Common myeloid progenitor, CD34-positive (primary cell): ENCODE data around the gene CHPT1.
A peak's percentile ranks its signal among the peaks of the same experiment; 100 is the strongest.

Experiments
- CTCF ChIA-PET: fragments of 350-600 bp; sonication (Branson Sonifier 250); formaldehyde crosslinking; loops from one replicate; lab custom pipeline; 2021; ENCODE audit warnings: antibody characterized with exemption; lab: Charles Lee
- POLR2A ChIA-PET: fragments of 350-600 bp; sonication (Branson Sonifier 250); formaldehyde crosslinking; loops from one replicate; lab custom pipeline; 2021; ENCODE audit warnings: antibody characterized with exemption; lab: Charles Lee
- DNase-seq, 3 donors: peaks; one replicate each; pipeline versions ENCODE4 v3.0.0 to v3.0.0-alpha.2; 2013
- H3K27ac ChIP-seq, 2 experiments: 1 replicate in 1 of 2; 2 replicates in 1 of 2; pipeline ENCODE4 v1.7.0; 2013; ENCODE audit warnings: inconsistent platforms in 2 of 2, low read length in 2 of 2, mild to moderate bottlenecking in 2 of 2, low read depth in 1 of 2, moderate library complexity in 1 of 2; ENCODE audit not compliant: severe bottlenecking in 2 of 2, insufficient read depth in 1 of 2, poor library complexity in 1 of 2
- H3K27me3 ChIP-seq, 5 experiments: replicated peaks in 2 of 5; 1 replicate in 3 of 5; 2 replicates in 2 of 5; pipeline versions ENCODE4 v1.6.1 to v1.7.0; 2013; ENCODE audit warnings: low read length in 4 of 5, mild to moderate bottlenecking in 2 of 5, moderate library complexity in 2 of 5, inconsistent platforms in 1 of 5; ENCODE audit not compliant: insufficient read depth in 5 of 5, control insufficient read depth in 4 of 5
- H3K36me3 ChIP-seq, 4 experiments: 1 replicate in 2 of 4; 2 replicates in 2 of 4; pipeline versions ENCODE4 v1.6.1 to v1.7.0; 2013; ENCODE audit warnings: low read length in 3 of 4, control low read depth in 1 of 4, mild to moderate bottlenecking in 1 of 4; ENCODE audit not compliant: control insufficient read depth in 4 of 4, insufficient read depth in 4 of 4
- H3K4me1 ChIP-seq, 4 experiments: 1 replicate in 3 of 4; 2 replicates in 1 of 4; pipeline versions ENCODE4 v1.6.1 to v1.7.1; 2013; ENCODE audit warnings: low read length in 3 of 4, mild to moderate bottlenecking in 3 of 4, control low read depth in 1 of 4, inconsistent platforms in 1 of 4, moderate library complexity in 1 of 4; ENCODE audit not compliant: control insufficient read depth in 4 of 4, insufficient read depth in 4 of 4; ENCODE audit errors: control extremely low read depth in 1 of 4
- H3K4me3 ChIP-seq, 7 experiments: 1 replicate in 4 of 7; 2 replicates in 3 of 7; pipeline versions ENCODE4 v1.5.1 to v1.7.0; 2013; ENCODE audit warnings: mild to moderate bottlenecking in 7 of 7, low read length in 6 of 7, moderate library complexity in 6 of 7, inconsistent platforms in 2 of 7, low read depth in 2 of 7, control low read depth in 1 of 7; ENCODE audit not compliant: insufficient read depth in 4 of 7, control insufficient read depth in 1 of 7; ENCODE audit errors: extremely low read depth in 1 of 7
- H3K9me3 ChIP-seq, 5 experiments: 1 replicate in 4 of 5; 2 replicates in 1 of 5; pipeline versions ENCODE4 v1.6.1 to v1.7.1; 2013; ENCODE audit warnings: low read length in 4 of 5, mild to moderate bottlenecking in 2 of 5, inconsistent platforms in 1 of 5, low read depth in 1 of 5, moderate library complexity in 1 of 5; ENCODE audit not compliant: control insufficient read depth in 4 of 5, insufficient read depth in 2 of 5; ENCODE audit errors: control extremely low read depth in 1 of 5
- WGBS: methylation state at CpG from one replicate; pipeline ENCODE4 v1.1.5; 2013; ENCODE audit not compliant: insufficient coverage; 5-methylcytosine and 5-hydroxymethylcytosine counted together

CHPT1 gene

GRCh38 chr12:101777485-101777884, 80.0 kb downstream of the CHPT1 start:
- POLR2A ChIA-PET: interaction anchor here (0.6 kb wide), 1 partner anchor 397 kb away, joined by 6 read pairs; no protein-coding TSS in a partner anchor
- peak overlapping the region in 1 of 2 experiments; percentile 69 for H3K27ac ChIP-seq
- H3K4me3 ChIP-seq: peak overlapping the region in 1 of 7 experiments; percentile 14
- DNase-seq: peak; percentile 24 to 81 (median 73)
- WGBS: 0% methylated on average over 3 of the region's 3 CpGs
- H3K27me3 ChIP-seq: no peaks in the 10 kb centered on the region
- H3K36me3 ChIP-seq: peaks cover 4 to 33% (median 10%) of the 10 kb centered on the region in 4 experiments
- no peaks in the 10 kb centered on the region for H3K9me3 ChIP-seq
- CTCF ChIA-PET: interaction anchor here (0.7 to 7.8 kb wide), 9 partner anchors 10 to 370 kb away, joined by 3 to 132 read pairs (median 4); partner anchors contain the start of genes ARL1 and GNPTAB
- H3K4me1 ChIP-seq: peaks cover 39 to 90% (median 69%) of the 10 kb centered on the region in 4 experiments

- Histone ChIP-seq H3K4me1 (peaks cover 38 to 90% (median 64%) of the 10 kb centered on the region in 4 experiments), H3K9me3 (no peaks in the 10 kb centered on the region), H3K27ac (peak overlapping the region in 1 of 2 experiments; percentile 69), H3K4me3 (peak overlapping the region in 1 of 7 experiments; percentile 21), H3K36me3 (peaks cover 4 to 35% (median 10%) of the 10 kb centered on the region in 4 experiments), H3K27me3 (no peaks in the 10 kb centered on the region)
- ChIA-PET CTCF (interaction anchor here (0.7 to 7.8 kb wide), 8 partner anchors 10 to 83 kb away, joined by 3 to 132 read pairs (median 9); partner anchors contain the start of gene GNPTAB), POLR2A (no interaction called here)
- DNase-seq: no peak
- 53% methylated on average over 3 of the region's 4 CpGs for whole genome bisulfite sequencing
Measured at GRCh38 chr12:101777978-101778377, 80.5 kb downstream of the CHPT1 start.
